SH-SY5Y (cell line): ENCODE measurements around the gene TNFRSF19.
A peak's percentile ranks its signal among the peaks of the same experiment; 100 is the strongest.

ENCODE experiments used
- GATA2 ChIP-seq: IDR thresholded peaks from 2 replicates; pipeline ENCODE4 v1.6.1; 2011; ENCODE audit warnings: mild to moderate bottlenecking, low read depth, low read length
- GATA3 ChIP-seq: IDR thresholded peaks from 2 replicates; pipeline ENCODE4 v1.6.1; 2011; ENCODE audit warnings: low read depth, mild to moderate bottlenecking, low read length, moderate library complexity

Gene TNFRSF19

GRCh38 chr13:23558675-23559536 is 11.3 kb upstream of the TNFRSF19 start:
- no peak for TF ChIP-seq GATA2
- TF ChIP-seq GATA3: no peak

GRCh38 chr13:23560571-23561089 is 9.6 kb upstream of the TNFRSF19 start:
- TF ChIP-seq GATA2 (no peak), GATA3 (no peak)

GRCh38 chr13:23561261-23561660 is 9.0 kb upstream of the TNFRSF19 start:
- TF ChIP-seq GATA3: no peak
- no peak for TF ChIP-seq GATA2

GRCh38 chr13:23563085-23563845 is 6.9 kb upstream of the TNFRSF19 start:
- no peak for TF ChIP-seq GATA2

GRCh38 chr13:23567906-23568460 is 2.2 kb upstream of the TNFRSF19 start:
- no peak for TF ChIP-seq GATA3
- TF ChIP-seq GATA2: 0 out of 2 replicates have a peak, but pooled peaks have one; percentile 11

GRCh38 chr13:23570921-23571315 is 706 bp downstream of the TNFRSF19 start:
- TF ChIP-seq GATA2: no peak
- no peak for TF ChIP-seq GATA3

- no peak for TF ChIP-seq GATA3
- TF ChIP-seq GATA2: no peak
Observed at GRCh38 chr13:23571431-23571830, 1.2 kb downstream of the TNFRSF19 start.

GRCh38 chr13:23572836-23573235 is 2.6 kb downstream of the TNFRSF19 start:
- TF ChIP-seq GATA2: no peak
- no peak for TF ChIP-seq GATA3

- no peak for TF ChIP-seq GATA3
- no peak for TF ChIP-seq GATA2
Observed at GRCh38 chr13:23574421-23575145, 4.4 kb downstream of the TNFRSF19 start.

- TF ChIP-seq GATA3 (no peak), GATA2 (no peak)
Observed at GRCh38 chr13:23575632-23576031, 5.4 kb downstream of the TNFRSF19 start.

GRCh38 chr13:23578411-23579071 is 8.3 kb downstream of the TNFRSF19 start:
- no peak for TF ChIP-seq GATA2
- no peak for TF ChIP-seq GATA3

GRCh38 chr13:23579072-23579895 is 9.1 kb downstream of the TNFRSF19 start:
- TF ChIP-seq GATA2 (no peak), GATA3 (no peak)
